ENCODE measurements around the gene SERPINI1.

GRCh38 chr3:167840247-167840646 lies 104.7 kb downstream of the SERPINI1 start:
- TF ChIP-seq POLR2A (IDR thresholded peaks at IDR 0.05) = no peak
- no peak for TF ChIP-seq CTCF (IDR thresholded peaks at IDR 0.05 in 8 of 11, conservative IDR thresholded peaks at IDR 0.05 in 3 of 11)

All from spleen (tissue), 7 donors.